Left colon (tissue), 2 donors: ENCODE data around the gene SSH3. TPM values are rescaled to one million over a fixed set of nuclear protein-coding genes. Genes with fewer than 3 reads are reported as not detected.
A peak's percentile ranks its signal among the peaks of the same experiment; 100 is the strongest.

ENCODE experiments used
- ATAC-seq: fragments of 200-7000 bp; cut with Tn5 transposase; one replicate; pipeline ENCODE4 v1.9.1; 2020; ENCODE audit warnings: mild to moderate bottlenecking, moderate library complexity
- DNase-seq, 2 donors: peaks; one replicate each; pipeline ENCODE4 v3.0.0-alpha.2; 2020
- intact Hi-C, 2 donors: fragments of 100-400 bp; cut with DNase I in 1 of 2; cut with micrococcal nuclease in 1 of 2; formaldehyde crosslinking; loops; one replicate each; pipeline versions ENCODE4 v1.11.2 to v1.14.0; 2022; cut with DNase I, micrococcal nuclease
- total RNA-seq, 2 donors: library from RNA; stranded (reverse); fragmentation: NEBNext Ultra II Directional; extraction: Animal tissue kit (Norgen Biotek cat#: 25700); gene quantifications; one replicate each; pipeline ENCODE4 v1.2.1, GENCODE V29; 2021
- donor health status: DM: no; HTN: no; CAD: no.
- donor health status: DM: yes; HTN: yes; CAD: no.

Gene SSH3
- total RNA-seq, 2 donors from 2014 or later = 74.9 to 79.3 TPM

GRCh38 chr11:67351275-67352005 is 48.1 kb downstream of the SSH3 start:
- intact Hi-C loops = no loop called here
- DNase-seq (peak; percentile 57 to 72), ATAC-seq (peak; percentile 17)

- intact Hi-C loops = no loop called here
Measured at GRCh38 chr11:67352546-67353316, 49.4 kb downstream of the SSH3 start.

GRCh38 chr11:67353317-67354074 is 50.2 kb downstream of the SSH3 start, which contains the start of gene POLD4:
TSS of gene POLD4 (minus strand) at chr11:67353546. CDS start at chr11:67353399, 147 bp downstream.
- ATAC-seq = peak; percentile 68
- DNase-seq = peak; percentile 99 to 100
- intact Hi-C loops = no loop called here

More at GRCh38 chr11:67352546-67353316, 49.4 kb downstream of the SSH3 start:
- DNase-seq = peak; percentile 72 to 77
- ATAC-seq = peak; percentile 30

- DNase-seq = peak; percentile 80 to 95
- ATAC-seq = peak; percentile 60
- intact Hi-C loops = no loop called here
Measured at GRCh38 chr11:67354075-67355022, 51.0 kb downstream of the SSH3 start.

- peak; percentile 53 to 55 for DNase-seq
Measured at GRCh38 chr11:67355023-67355793, 51.9 kb downstream of the SSH3 start.

GRCh38 chr11:67355794-67356386 is 52.6 kb downstream of the SSH3 start:
- intact Hi-C loops = loop anchor here in 1 of 2 donors (2.0 kb wide), 1 partner anchor 27 kb away; no protein-coding TSS in a partner anchor
- peak in 1 of 2 donors; percentile 58 for DNase-seq
- peak; percentile 17 for ATAC-seq

More at GRCh38 chr11:67355023-67355793, 51.9 kb downstream of the SSH3 start:
- peak; percentile 4 for ATAC-seq
- intact Hi-C loops = no loop called here

- DNase-seq = no peak
Measured at GRCh38 chr11:67356387-67356863, 53.1 kb downstream of the SSH3 start.

GRCh38 chr11:67356864-67357561 is 53.7 kb downstream of the SSH3 start:
- peak; percentile 26 for ATAC-seq
- DNase-seq = peak; percentile 64 to 77
- intact Hi-C loops = loop anchor here in 1 of 2 donors (2.0 kb wide), 1 partner anchor 26 kb away; no protein-coding TSS in a partner anchor

More at GRCh38 chr11:67356387-67356863, 53.1 kb downstream of the SSH3 start:
- intact Hi-C loops = loop anchor here in 1 of 2 donors (2.0 kb wide), 1 partner anchor 26 kb away; no protein-coding TSS in a partner anchor
- ATAC-seq = no peak

- ATAC-seq (no peak), DNase-seq (no peak)
- intact Hi-C loops = loop anchor here in 1 of 2 donors (2.0 kb wide), 1 partner anchor 25 kb away; no protein-coding TSS in a partner anchor
Measured at GRCh38 chr11:67357831-67358670, 54.7 kb downstream of the SSH3 start.

Other genes with a start within 250 kb of the SSH3 start
- gene RHOD, start 246.7 kb upstream of the SSH3 start, total RNA-seq = 1 to 10 TPM; 9.7 to 10.0 TPM
- 10 to 100 TPM; 62.3 to 71.9 TPM for gene KDM2A, start 184.3 kb upstream of the SSH3 start, total RNA-seq
- gene GRK2, start 37.1 kb upstream of the SSH3 start, total RNA-seq = 100 to 1,000 TPM in 1 of 2 donors, 10 to 100 TPM in 1; 95.8 to 119 TPM
- gene ANKRD13D, start 14.2 kb upstream of the SSH3 start, total RNA-seq = 10 to 100 TPM; 26.9 to 29.6 TPM
- gene POLD4, start 50.0 kb downstream of the SSH3 start, total RNA-seq = 100 to 1,000 TPM; 237 to 262 TPM
- gene CLCF1, start 70.1 kb downstream of the SSH3 start, total RNA-seq = 1 to 10 TPM; 2.2 to 2.4 TPM
- 10 to 100 TPM; 27.4 to 40.6 TPM for gene RAD9A, start 88.5 kb downstream of the SSH3 start, total RNA-seq
- gene PPP1CA, start 98.3 kb downstream of the SSH3 start, total RNA-seq = 100 to 1,000 TPM; 214 to 243 TPM
- 1 to 10 TPM; 3.0 to 4.2 TPM for gene TBC1D10C, start 100.6 kb downstream of the SSH3 start, total RNA-seq
- gene CARNS1, start 112.1 kb downstream of the SSH3 start, total RNA-seq = 1 to 10 TPM in 1 of 2 donors, under 1 TPM in 1; 0.61 to 2.5 TPM
- 10 to 100 TPM; 45.3 to 47.4 TPM for gene RPS6KB2, start 125.0 kb downstream of the SSH3 start, total RNA-seq
- gene PTPRCAP, start 134.2 kb downstream of the SSH3 start, total RNA-seq = 10 to 100 TPM in 1 of 2 donors, 1 to 10 TPM in 1; 7.1 to 11.2 TPM
- gene CORO1B, start 139.9 kb downstream of the SSH3 start, total RNA-seq = 100 to 1,000 TPM; 195 to 230 TPM
- gene GPR152, start 149.2 kb downstream of the SSH3 start, total RNA-seq = not detected
- gene CABP4, start 151.8 kb downstream of the SSH3 start, total RNA-seq = 1 to 10 TPM; 1.1 to 2.0 TPM
- gene TMEM134, start 165.7 kb downstream of the SSH3 start, total RNA-seq = 10 to 100 TPM; 63.6 to 68.0 TPM
- 10 to 100 TPM; 31.4 to 49.6 TPM for gene AIP, start 179.5 kb downstream of the SSH3 start, total RNA-seq
- 100 to 1,000 TPM in 1 of 2 donors, 10 to 100 TPM in 1; 82.0 to 108 TPM for gene PITPNM1, start 201.8 kb downstream of the SSH3 start, total RNA-seq
- 10 to 100 TPM; 79.5 to 86.2 TPM for gene CDK2AP2, start 204.6 kb downstream of the SSH3 start, total RNA-seq
- gene CABP2, start 219.9 kb downstream of the SSH3 start, total RNA-seq = not detected